Endothelial cell of hepatic sinusoid (primary cell): ENCODE results near the gene KAZN.

Experiments used
- in situ Hi-C: cut with HindIII; loops from 2 replicates; pipeline ENCODE4 v1.10.0; 2017; ENCODE audit warnings: low sequenced_read_pairs

The KAZN gene

DNA sequence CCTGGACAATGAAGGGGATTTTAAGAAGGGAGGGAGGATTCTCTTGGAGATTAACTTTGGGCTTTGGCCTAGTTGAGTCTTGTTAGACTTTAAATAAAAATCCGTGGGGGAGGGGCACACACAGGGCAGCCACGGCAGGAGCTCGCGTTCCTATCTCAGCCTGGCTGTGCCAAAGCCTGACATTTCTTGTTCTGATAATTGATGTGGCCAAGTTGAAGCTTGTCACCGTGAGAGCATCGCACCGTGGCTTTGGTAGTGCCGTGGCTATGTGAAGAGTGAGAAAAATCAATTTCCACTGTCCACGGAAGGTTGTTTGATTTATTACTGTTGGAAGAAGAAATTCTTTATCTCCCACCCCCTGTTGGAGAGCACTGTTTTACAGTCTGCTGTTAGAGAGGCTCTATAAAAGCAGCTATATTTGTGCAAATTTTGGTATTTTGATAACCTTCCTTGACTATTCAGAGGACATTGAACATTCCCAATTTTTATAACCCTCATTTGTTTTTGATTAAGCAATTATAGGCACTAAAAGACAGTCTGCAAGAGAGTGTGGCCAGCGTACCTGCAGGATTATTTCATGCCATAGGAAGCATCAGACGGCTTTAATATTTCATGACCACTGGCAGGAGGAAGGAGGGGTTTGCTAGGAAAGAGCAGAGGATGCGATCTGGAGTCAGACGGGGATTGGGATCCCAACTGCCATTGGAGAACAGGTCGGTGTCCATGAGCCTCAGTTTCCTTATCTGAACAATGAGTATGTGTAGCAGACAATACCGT is 160.7 kb downstream of the KAZN start:
- in situ Hi-C loops: loop anchor here (25.0 kb wide), 1 partner anchor 328 kb away; no protein-coding TSS in a partner anchor

DNA sequence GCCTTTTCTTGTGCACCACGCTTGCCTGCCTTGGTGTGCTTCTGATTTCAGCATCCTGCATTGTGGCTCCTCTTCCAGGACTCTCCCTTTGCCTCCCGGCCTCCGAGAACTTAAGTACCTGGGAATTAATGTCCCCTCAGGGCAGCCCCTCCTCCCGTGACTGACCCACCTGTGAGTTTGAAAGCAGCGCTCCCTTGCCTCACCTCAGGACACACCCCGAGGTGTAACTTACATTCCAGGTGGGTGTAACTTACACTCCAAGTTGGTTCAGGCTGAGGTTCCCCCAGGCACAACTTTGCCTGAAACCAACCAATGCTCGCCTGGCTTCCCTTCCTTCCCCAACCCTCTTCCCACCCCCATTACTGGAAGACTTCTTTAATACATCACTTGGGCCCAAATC is 161.4 kb downstream of the KAZN start:
- in situ Hi-C loops: loop anchor here (25.0 kb wide), 1 partner anchor 327 kb away; no protein-coding TSS in a partner anchor

DNA sequence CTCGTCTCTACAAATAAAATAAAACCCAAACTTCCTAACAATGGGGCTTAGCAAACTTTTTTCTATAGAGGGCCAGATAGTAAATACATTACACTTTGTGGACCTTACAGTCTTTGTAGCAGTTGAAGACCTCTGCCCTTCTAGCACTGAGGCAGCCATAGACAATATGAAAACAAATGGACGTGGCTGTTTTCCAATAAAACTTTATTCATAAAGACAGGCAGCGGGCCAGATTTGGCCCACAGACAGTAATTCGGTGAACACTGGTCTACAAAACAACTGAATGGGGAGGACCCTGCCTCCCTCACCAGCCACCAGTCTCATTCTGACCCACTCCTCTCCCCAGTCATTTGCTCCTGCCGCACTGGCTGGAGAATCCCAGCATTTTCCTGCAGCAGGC is 162.3 kb downstream of the KAZN start:
- in situ Hi-C loops: loop anchor here (25.0 kb wide), 1 partner anchor 327 kb away; no protein-coding TSS in a partner anchor

DNA sequence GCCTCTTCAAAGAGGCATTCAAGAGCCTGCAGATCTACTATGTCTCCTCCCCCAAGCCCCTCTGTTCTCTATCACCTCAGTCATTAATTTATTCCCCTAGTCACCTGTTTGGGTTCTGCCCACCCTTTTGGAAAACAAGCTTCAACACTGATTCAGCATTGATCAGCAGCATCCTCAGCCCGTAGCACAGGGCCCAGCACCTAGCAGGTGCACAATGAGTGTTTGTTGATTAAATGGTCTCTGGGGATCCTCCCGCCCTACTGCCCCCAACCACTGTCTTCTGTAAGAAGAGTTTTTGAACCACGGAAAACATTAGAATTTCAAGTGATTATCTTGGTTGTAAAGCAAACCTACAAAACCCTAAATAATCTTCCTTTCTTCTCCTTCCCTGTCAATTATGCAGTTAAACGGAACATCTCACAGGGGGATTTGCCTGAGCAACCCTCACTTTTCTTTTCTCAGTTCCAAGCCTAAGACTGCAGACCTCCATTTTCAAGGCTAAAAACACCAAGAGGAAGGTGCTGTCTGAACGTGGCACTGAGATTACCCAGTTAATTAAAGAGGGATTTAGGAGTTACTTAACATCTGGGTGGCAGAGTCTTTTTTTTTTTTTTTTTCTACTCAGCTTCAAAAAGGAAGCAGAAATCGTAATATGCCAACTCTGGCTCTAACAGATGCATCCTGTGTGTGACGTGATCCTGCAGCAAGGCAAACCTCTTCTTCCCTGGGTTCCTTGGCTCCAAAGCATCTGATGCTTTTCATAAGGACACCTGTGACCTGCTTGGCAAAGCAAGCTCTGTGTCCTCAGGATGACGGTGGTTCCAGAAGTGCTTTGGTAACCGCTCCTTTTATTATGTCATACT is 163.0 kb downstream of the KAZN start:
- in situ Hi-C loops: loop anchor here (25.0 kb wide), 1 partner anchor 326 kb away; no protein-coding TSS in a partner anchor

DNA sequence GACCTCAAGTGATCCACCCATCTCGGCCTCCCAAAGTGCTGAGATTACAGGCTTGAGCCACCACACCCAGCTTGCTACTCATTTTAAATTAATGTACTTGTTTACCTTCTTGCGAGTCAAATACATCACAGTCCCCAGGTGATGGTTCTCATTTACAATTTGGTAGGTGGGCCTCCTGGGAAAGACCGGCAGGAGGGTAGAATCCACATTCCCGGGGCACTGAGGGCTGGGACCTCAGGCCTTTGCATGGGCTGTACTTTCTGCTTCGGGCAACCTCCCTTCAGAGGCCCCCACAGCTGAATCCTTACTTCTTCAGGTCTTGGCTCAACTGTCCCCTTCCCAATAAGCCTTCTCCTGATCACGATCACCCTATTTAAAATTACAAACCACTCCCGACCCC is 165.5 kb downstream of the KAZN start:
- in situ Hi-C loops: loop anchor here (25.0 kb wide), 1 partner anchor 323 kb away; no protein-coding TSS in a partner anchor

DNA sequence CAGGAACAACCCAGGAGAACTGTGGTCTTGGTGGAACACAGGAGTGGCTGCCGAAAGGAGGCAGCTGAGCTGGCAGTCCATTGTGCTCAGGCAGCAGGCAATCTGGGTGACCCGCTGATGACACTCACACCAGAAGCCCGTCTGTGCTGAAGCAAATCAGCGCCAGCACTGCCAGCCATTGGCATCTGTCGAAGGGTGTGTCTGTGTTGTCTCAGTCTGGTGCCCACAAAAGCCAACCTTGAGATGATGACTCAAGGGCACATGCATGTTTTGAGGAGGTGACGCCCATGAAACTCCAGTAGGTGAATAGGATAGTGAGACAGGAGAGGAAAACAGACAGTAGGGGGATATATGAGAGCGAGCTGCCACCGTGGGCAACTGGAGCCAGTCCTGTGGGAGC is 167.3 kb downstream of the KAZN start:
- in situ Hi-C loops: loop anchor here (25.0 kb wide), 1 partner anchor 322 kb away; no protein-coding TSS in a partner anchor

DNA sequence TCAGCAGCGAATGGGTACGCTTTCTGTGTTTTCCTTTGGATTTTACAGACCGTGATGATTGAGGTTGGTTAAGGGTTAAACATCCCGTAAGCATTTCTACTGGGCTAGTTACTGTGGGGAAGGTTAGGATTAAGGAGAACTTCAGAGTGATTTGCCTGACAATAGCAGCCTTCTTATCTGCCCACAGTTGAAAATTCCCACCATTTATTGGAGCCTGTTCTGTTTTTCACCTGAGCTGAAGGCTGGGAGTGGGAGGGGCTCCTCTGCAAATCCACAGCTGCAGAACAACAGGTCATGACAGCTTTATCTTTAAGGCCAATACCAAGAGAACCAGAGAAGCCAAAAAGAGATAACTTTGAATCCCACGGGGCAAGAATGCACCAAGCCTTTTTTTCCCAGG is 168.6 kb downstream of the KAZN start:
- in situ Hi-C loops: loop anchor here (25.0 kb wide), 1 partner anchor 320 kb away; no protein-coding TSS in a partner anchor

DNA sequence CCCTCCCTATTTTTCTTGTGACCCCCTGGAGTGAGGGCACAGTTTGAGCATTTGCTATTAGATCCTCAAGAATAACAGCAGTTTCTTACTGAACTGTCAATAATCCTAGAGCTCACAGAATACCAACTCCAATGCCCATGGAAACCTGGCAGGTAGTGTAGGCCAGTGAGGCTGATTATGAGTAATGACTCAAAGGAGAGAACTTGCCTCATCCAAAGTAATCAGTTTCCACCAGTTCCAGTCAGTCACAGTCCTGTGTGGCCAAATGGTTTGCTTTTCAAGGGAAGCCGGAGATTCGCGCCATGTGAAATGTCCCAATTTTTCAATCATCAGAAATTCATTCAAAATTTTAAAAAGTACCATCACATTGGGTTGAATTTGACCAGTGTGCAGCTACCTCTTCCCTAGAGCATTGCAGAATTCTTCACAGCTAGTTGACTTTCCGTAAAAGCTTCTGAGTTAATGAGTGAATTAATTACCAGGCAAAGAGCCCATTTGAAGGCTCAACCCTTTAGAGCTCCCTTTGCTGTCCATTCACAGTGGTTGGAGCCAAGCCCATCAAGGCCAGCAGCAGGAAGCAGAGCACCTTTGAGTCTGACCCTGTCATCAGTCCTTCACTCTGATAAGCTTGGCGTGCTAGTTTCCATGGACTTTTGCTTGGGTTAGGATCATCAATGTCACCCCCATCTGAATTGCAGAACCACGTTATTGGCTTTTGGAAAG is 170.3 kb downstream of the KAZN start:
- in situ Hi-C loops: loop anchor here (25.0 kb wide), 1 partner anchor 319 kb away; no protein-coding TSS in a partner anchor

DNA sequence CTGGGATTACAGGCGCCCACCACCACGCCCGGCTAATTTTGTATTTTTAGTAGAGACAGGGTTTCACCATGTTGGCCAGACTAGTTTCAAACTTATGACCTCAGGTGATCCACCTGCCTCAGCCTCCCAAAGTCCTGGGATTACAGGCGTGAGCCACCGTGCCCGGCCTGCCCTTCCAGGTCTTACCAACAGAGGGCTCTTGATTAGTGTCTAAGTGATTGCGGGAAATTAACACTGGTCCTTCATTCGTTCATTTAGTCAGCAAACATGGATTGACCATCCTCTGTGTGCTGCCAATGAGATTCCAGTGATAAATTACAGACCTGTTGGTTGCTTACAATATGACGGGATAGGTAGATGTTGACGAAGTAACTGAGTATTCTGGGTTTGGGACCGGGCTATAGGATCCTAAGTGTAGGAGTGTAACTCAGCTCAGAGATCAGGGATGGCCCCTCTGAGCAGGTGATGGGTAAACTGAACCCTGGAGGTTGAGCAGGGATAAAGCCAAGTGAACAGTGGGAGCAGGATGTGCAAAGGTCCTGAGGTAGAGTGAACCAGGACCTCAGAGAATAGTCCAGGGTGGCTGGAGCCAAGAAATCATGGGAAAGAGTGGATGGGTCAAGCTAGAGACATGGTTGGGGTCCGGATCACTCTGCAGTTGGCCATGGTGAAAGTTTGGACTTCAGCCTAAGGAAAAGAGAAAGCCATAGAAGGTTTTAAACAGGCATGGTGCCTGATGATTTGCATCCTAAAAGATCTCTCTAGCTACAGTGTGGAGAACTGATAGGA is 171.2 kb downstream of the KAZN start:
- in situ Hi-C loops: loop anchor here (25.0 kb wide), 1 partner anchor 318 kb away; no protein-coding TSS in a partner anchor

DNA sequence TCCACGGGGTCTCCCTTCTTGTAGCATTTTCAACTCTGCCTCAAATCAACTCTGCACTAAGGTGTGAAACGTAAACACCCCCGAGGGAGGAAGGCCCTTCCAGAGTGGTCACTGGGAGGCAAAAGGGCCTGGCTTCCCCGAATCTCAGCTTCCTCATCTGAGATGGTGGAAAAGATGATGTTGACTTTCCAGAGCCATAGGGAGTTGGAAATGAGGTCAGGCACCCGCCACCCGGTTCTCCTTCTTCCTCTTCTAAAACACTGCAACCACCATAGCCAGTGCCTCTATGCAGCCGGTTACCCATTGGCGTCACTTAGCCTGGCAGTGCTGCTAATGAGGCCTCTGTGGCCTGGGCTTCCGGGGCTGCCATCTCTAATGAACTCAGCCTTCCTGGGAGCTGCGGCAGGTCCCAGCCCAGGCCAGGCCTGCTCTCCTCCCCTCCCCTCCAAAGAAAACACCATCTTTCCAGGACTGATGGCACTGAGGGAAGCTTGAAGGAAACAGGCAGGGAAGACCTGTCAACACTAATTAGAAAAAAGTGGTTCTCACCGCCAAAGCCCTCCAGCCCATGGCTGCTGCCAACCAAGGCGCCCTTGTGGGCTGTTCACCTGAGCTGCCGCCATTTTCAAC is 175.0 kb downstream of the KAZN start:
- in situ Hi-C loops: loop anchor here (25.0 kb wide), 1 partner anchor 314 kb away; no protein-coding TSS in a partner anchor

DNA sequence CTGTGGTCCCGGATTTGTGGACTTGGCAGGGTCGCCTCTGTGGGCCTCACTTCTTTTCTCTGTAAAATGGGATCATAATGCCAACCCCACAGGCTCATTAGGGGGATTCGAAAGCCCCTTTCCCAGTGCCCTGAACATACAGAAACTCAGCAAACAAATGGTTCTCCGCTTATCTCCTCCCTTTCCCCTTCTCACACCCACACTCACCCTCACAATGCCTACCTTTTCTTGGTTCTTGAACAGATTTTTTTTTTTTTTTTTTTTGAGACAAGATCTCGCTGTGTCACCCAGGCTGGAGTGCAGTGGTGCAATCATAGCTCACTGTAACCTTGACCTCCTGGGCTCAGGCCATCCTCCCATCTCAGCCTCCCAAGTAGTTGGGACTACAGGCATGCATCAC is 175.7 kb downstream of the KAZN start:
- in situ Hi-C loops: loop anchor here (25.0 kb wide), 1 partner anchor 313 kb away; no protein-coding TSS in a partner anchor

DNA sequence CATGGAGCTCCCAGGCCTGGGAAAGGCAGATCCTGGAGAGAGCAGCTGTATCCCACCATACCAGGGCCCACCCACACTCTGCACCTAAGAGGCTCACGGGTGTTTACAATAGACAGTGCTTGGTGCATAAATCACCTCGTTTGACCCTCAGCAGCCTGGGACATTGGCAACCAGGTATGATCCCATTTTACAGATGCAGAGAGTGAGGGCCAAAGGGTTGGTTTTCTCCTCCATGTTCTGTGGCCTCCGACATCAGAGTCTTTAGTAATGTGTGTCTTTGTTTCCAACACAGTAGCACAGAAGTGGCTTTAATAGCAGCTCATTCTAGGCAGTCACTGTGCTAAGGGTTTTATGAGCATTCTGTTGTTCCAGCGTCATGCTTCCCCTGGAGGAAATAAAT is 176.5 kb downstream of the KAZN start:
- in situ Hi-C loops: loop anchor here (25.0 kb wide), 1 partner anchor 312 kb away; no protein-coding TSS in a partner anchor

DNA sequence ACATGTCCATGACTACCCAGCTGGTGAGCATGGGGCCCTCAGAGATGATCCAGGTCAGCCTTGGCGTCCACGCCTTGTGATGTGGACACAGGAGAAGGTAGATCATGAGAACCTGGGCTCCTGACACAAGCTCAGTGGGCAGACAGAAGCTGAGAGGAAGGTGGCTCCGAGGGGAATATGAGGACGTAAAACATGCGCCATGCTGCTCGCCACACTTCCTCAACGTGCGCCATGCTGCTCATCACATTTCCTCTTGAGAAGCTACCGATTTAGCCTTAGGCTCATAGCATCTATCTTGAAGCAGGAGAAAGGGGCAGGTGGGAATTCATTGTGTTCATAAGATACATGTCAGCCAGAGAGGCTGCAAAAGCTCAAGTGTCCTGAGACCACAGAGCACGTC is 176.9 kb downstream of the KAZN start:
- in situ Hi-C loops: no loop called here

DNA sequence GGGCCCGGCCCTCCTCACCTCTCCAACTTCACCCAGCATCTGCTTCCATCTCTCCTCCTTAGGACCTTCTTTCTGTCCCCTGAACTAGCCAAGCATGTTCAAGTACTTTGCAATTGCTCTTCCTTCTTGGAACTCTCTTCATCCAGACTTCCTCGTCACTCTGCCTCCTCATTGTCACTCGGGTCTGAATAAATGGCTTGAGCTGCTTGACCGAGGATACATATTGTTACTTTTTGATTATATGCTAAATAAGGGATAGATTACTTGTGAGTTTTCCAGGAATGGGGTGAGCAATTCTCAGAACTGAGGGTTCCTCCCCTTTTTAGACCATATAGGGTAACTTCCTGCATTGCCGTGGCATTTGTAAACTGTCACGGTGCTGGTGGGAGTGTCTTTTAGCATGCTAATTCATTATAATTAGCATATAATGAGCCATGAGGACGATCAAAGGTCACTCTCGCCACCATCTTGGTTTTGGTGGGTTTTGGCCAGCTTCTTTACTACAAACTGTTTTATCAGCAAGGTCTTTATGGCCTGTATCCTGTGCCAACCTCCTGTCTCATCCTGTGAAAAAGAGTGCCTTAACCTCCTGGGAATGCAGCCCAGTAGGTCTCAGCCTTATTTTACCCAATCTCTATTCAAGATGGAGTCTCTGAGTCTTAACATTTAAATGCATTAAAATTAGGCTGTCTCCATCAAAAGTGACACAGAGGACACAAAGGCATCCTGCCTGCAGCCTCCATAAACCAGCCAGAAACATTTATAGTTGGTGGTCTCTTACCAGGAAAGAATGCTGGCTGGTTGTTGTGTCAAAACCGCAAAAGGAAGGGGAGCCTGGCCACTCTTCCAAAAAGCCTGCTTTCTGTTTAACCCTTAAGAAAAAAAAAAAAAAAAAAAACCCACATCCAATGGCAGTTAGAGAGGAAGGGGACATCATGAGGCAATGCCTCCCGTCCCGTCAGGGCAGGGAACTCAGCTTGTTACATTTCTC is 179.3 kb downstream of the KAZN start:
- in situ Hi-C loops: no loop called here

DNA sequence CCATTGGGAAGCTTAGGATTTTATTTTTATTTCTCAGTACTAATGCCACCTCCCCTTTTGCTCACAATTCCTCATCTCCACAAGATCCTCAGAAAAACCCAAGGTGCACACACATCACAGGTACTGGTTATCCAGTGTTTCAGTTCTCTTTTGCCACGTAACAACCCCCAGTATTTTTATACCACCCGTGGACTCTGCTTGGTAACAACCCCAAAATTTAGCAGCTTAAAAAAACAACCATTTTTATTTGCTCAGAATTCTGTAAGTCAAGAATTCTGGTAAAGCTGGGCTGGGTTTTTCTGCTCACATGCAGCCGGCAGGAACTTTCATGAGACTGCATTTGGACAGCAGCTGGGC is 180.0 kb downstream of the KAZN start:
- in situ Hi-C loops: no loop called here

DNA sequence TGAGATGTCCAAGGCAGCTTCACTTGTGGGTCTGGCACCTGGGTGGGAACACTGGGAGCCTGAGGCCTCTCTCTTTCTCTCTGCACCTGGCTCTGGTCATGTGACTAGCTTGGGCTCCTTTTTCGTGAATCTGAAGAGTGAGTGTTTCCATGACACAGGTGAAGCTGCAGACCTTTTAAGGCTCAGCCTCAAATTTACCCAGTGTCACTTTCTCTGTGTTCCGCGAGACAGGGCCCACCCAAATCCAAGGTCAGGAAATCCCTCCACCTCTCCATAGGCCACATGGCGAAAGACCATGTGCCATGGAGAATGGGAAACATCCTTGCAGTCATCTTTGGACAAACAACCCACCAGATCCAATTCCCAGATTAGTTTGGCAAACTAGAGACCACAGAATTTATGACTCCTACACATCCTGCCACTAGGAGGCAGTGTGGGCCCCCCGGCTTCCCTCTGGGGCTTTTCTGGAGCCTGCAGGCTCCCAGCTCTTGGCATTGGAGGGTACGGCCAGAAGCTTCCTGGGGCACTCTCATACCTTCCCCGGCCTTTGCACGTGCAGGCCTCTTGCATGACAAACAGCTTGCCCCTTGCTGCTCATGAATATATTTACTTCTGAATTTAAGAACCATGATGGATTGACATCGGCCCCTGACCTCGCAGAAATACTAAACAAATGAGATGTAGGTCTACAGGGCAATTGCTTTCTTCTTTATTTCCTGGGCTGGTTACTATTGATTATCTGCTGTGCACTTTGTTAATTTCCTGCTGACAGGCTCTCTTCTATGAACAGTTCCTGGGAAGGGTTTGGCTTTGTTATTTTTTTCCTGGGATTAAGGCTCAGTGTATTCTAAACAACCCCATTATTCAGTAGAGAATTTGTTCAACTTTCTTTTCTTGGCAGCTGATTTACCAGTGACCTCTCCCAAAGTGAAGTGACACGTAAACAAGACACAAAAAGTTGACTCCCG is 180.7 kb downstream of the KAZN start:
- in situ Hi-C loops: no loop called here

DNA sequence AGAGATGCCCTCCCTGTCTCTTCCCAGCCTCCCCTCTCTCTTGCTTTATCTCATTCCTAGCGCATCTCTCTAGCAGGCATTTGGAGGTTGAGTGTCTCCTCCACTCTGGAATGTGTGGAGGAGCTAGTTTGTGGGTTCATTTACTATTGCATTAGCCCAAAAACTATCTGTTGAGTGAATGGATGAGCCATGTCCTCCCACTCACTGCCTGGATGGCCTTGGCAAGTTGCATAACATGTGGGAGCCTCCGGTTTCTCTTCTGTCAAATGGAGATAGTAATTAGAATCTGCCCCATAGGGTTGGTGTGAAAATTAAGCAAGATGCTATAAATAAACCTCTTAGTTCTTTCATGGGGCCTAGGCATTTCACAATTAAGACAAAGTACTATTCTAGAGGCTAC is 181.8 kb downstream of the KAZN start:
- in situ Hi-C loops: no loop called here
